Skeletal muscle tissue (tissue), 4 donors: Measurements from ENCODE around the gene TMSB15B. TPM values are rescaled to one million over a fixed set of nuclear protein-coding genes. Genes with fewer than 3 reads are reported as not detected.
"Not testable (repeated sequence)": the region's sequence is repeated elsewhere in the genome, so short reads cannot be mapped to it uniquely, and the experiment has no call there.

Source experiments
- H3K27ac ChIP-seq: one replicate; pipeline ENCODE4 v1.7.0; 2013; ENCODE audit warnings: mild to moderate bottlenecking, low read depth, low read length, inconsistent platforms
- H3K27me3 ChIP-seq, 3 donors: one replicate each; pipeline ENCODE4 v1.7.0; 2013; ENCODE audit warnings: low read length in 3 of 3; ENCODE audit not compliant: control insufficient read depth in 3 of 3, insufficient read depth in 3 of 3
- H3K36me3 ChIP-seq, 3 donors: one replicate each; pipeline ENCODE4 v1.7.0; 2013; ENCODE audit warnings: low read length in 3 of 3; ENCODE audit not compliant: control insufficient read depth in 3 of 3, insufficient read depth in 3 of 3
- H3K4me1 ChIP-seq, 3 donors: one replicate each; pipeline ENCODE4 v1.7.0; 2013; ENCODE audit warnings: low read length in 3 of 3, mild to moderate bottlenecking in 3 of 3; ENCODE audit not compliant: control insufficient read depth in 3 of 3, insufficient read depth in 3 of 3
- H3K4me3 ChIP-seq, 3 donors: one replicate each; pipeline ENCODE4 v1.7.0; 2013; ENCODE audit warnings: low read length in 3 of 3
- H3K9ac ChIP-seq, 3 donors: one replicate each; pipeline ENCODE4 v1.7.0; 2013; ENCODE audit warnings: low read length in 3 of 3, mild to moderate bottlenecking in 3 of 3, moderate library complexity in 2 of 3, low read depth in 1 of 3
- H3K9me3 ChIP-seq, 3 donors: one replicate each; pipeline ENCODE4 v1.7.0; 2013; ENCODE audit warnings: low read length in 3 of 3; ENCODE audit not compliant: control insufficient read depth in 3 of 3
- total RNA-seq: library from RNA; depleted of rRNA; stranded (reverse); fragments of >200 nt; gene quantifications from one replicate; pipeline ENCODE4 v1.2.3, GENCODE V29; 2014
- donor health status: Osteomylitis.

The TMSB15B gene
- total RNA-seq, 1 donor from 2014 or later = 5.2 TPM

- not testable (repeated sequence) for H3K36me3 ChIP-seq, H3K27me3 ChIP-seq, H3K9ac ChIP-seq, H3K9me3 ChIP-seq, H3K27ac ChIP-seq, H3K4me3 ChIP-seq, H3K4me1 ChIP-seq
Measured at GRCh38 chrX:104015576-104015975, 53.1 kb downstream of the TMSB15B start.

Other genes starting within 250 kb of the TMSB15B start
- 41.8 TPM for gene PLP1, start 185.8 kb upstream of the TMSB15B start, total RNA-seq
- 19.8 TPM for gene RAB9B, start 130.4 kb upstream of the TMSB15B start, total RNA-seq
- gene H2BW1, start 51.1 kb downstream of the TMSB15B start, total RNA-seq = not detected
- not detected for gene H2BW2, start 77.3 kb downstream of the TMSB15B start, total RNA-seq
- 7.8 TPM for gene TMSB15C, start 113.6 kb downstream of the TMSB15B start, total RNA-seq
- gene ZCCHC18, start 149.9 kb downstream of the TMSB15B start, total RNA-seq = 0.52 TPM
- gene SLC25A53, start 194.4 kb downstream of the TMSB15B start, total RNA-seq = 10.4 TPM
- 14.6 TPM for gene FAM199X, start 203.8 kb downstream of the TMSB15B start, total RNA-seq